Measurements from ENCODE around the gene SNX18.

The SNX18 gene

GRCh38 chr5:54541823-54542783, 24.5 kb downstream of the SNX18 start:
- DNase-seq (ENCODE audit: low read depth), result no peak

GRCh38 chr5:54544044-54544443, 26.5 kb downstream of the SNX18 start:
- no peak for DNase-seq (ENCODE audit: low read depth)

GRCh38 chr5:54545796-54546195, 28.2 kb downstream of the SNX18 start:
- DNase-seq (ENCODE audit: low read depth), result no peak

GRCh38 chr5:54547711-54548250, 30.2 kb downstream of the SNX18 start:
- no peak for DNase-seq (ENCODE audit: low read depth)

- no peak for DNase-seq (ENCODE audit: low read depth)
These were observed 31.0 kb downstream of the SNX18 start for GRCh38 chr5:54548565-54548964.

GRCh38 chr5:54551292-54551691, 33.7 kb downstream of the SNX18 start:
- DNase-seq (ENCODE audit: low read depth), result no peak

- no peak for DNase-seq (ENCODE audit: low read depth)
These were observed 34.4 kb downstream of the SNX18 start for GRCh38 chr5:54551926-54552325.

- DNase-seq (ENCODE audit: low read depth), result no peak
These were observed 34.9 kb downstream of the SNX18 start for GRCh38 chr5:54552446-54552845.

- no peak for DNase-seq (ENCODE audit: low read depth)
These were observed 36.2 kb downstream of the SNX18 start for GRCh38 chr5:54553659-54554207.

GRCh38 chr5:54556141-54556540, 38.6 kb downstream of the SNX18 start:
- no peak for DNase-seq (ENCODE audit: low read depth)

GRCh38 chr5:54558362-54558761, 40.8 kb downstream of the SNX18 start:
- no peak for DNase-seq (ENCODE audit: low read depth)

GRCh38 chr5:54561651-54562050, 44.1 kb downstream of the SNX18 start:
- DNase-seq (ENCODE audit: low read depth), result no peak

- DNase-seq (ENCODE audit: low read depth), result no peak
These were observed 45.7 kb downstream of the SNX18 start for GRCh38 chr5:54563083-54563761.

- DNase-seq (ENCODE audit: low read depth), result no peak
These were observed 50.4 kb downstream of the SNX18 start for GRCh38 chr5:54567996-54568395.

GRCh38 chr5:54570916-54571315, 53.4 kb downstream of the SNX18 start:
- DNase-seq (ENCODE audit: low read depth), result no peak

- DNase-seq (ENCODE audit: low read depth), result no peak
These were observed 53.9 kb downstream of the SNX18 start for GRCh38 chr5:54571462-54571861.

GRCh38 chr5:54573812-54574489, 56.4 kb downstream of the SNX18 start:
- DNase-seq (ENCODE audit: low read depth), result no peak

GRCh38 chr5:54577528-54577927, 60.0 kb downstream of the SNX18 start:
- no peak for DNase-seq (ENCODE audit: low read depth)

- DNase-seq (ENCODE audit: low read depth), result no peak
These were observed 60.5 kb downstream of the SNX18 start for GRCh38 chr5:54577937-54578653.

- no peak for DNase-seq (ENCODE audit: low read depth)
These were observed 62.2 kb downstream of the SNX18 start for GRCh38 chr5:54579591-54580295.
